NCI-H2029 treated with DMSO at 0.1 percent for 48 hours (cell line): ENCODE data around the gene MAGEF1.

Experiments used
- DNase-seq: peaks from one replicate; lab custom pipeline; 2025; lab: John Stamatoyannopoulos, UW

The MAGEF1 gene

GRCh38 chr3:184669578-184669977, 42.3 kb downstream of the MAGEF1 start:
- no peak for DNase-seq

DNA sequence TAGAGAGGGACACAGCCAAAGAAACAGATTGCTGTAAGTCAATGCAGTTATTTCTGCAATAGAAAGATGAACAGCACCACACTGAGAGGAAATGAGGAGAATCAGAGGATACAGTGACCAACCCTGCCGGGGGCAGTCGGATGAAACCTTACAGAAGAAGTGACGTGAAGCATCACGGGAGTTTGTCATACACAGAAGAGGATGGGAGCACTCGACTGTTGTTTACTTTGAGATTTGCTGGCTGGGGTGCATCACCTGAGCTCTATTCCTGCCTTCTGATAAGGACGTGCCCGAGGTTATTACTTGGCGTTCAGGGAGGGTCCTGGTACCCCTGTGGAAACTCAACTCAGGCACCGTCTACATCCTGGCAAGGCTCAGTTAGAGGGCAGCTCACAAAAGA, 45.4 kb downstream of the MAGEF1 start:
- peak; percentile 72 for DNase-seq

DNA sequence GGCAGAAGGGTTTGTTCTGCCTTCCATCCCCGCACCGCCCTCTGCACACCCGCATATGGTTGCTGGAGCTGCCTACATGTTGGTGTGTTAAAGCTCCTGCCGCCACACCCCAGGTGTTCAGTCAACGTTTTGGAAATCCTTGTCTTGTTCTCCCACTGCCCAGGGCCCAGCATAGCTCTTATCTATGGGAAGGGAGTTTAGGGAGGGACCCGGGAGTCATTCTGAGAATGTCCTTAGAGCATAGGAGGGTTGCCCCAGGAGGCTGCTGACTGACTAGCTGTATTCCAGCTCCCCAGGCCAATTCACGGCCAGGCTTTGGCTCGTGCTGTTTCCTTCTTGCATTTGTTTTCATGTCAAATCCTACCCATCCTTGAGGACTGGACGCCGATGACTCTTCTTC, 46.8 kb downstream of the MAGEF1 start:
- no peak for DNase-seq

- no peak for DNase-seq
Observed at GRCh38 chr3:184663756-184664155, 48.1 kb downstream of the MAGEF1 start.

DNA sequence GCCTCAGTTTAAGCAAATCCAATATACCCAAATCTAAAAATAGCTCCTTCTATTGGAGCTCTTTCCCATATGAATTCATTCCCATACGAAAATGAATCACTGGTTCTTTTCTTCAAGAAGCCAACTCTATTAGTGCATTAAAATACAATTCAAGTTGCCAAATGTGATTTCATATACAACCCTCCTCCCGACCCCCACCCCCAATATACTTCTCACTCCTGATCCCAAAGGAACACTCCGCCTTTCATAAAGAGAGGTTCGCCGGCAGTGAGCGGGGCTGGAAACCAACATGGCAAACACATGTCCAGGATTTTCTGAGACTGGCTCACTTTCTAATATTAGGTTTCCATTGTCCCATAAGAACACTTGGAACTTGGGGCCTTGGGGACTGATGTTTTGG, 48.5 kb downstream of the MAGEF1 start:
- DNase-seq, result no peak

DNA sequence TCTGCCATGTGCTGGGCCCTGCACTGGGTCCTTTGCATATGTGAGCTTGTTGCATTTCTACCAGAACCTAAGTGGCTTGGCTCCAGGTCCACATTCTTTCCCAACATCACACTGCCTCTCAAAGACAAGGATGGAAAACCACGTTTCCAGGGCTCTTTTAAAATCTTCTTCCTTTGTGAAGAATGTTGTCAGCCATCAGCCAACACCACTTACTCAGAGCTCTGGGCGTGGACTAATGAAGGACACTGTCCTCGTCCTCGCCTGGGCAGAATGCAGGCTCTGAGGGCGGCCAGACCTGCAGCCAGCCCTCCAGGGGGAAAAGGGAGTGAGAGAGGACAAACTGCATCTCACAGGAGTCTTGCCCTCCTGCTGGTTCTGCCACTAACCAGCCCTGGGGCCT, 49.7 kb downstream of the MAGEF1 start:
- no peak for DNase-seq

- no peak for DNase-seq
Observed at GRCh38 chr3:184660931-184661330, 50.9 kb downstream of the MAGEF1 start.
